PFSK-1 (cell line): Measurements from ENCODE around the gene ZNF414.

Experiments
- POLR2AphosphoS5 ChIP-seq: IDR thresholded peaks from 2 replicates; pipeline ENCODE4 v1.6.1; 2012; ENCODE audit warnings: low read depth, mild to moderate bottlenecking, control low read depth, low read length, moderate library complexity
- SIN3A ChIP-seq: IDR thresholded peaks from 2 replicates; pipeline ENCODE4 v1.6.1; 2012; ENCODE audit warnings: mild to moderate bottlenecking, low read length, moderate library complexity, borderline replicate concordance; ENCODE audit not compliant: insufficient read depth
- TAF1 ChIP-seq: IDR thresholded peaks from 2 replicates; pipeline ENCODE4 v1.6.1; 2012; ENCODE audit warnings: low read length, control low read depth, borderline replicate concordance; ENCODE audit not compliant: insufficient read depth
- TF ChIP-seq, protein P1 (sequence below), 2 experiments: IDR thresholded peaks; 2 replicates each; pipeline versions ENCODE4 v1.6.1 to v1.8.0; 2011 to 2012; ENCODE audit warnings: low read depth in 2 of 2, low read length in 2 of 2, control low read depth in 1 of 2, inconsistent platforms in 1 of 2, mild to moderate bottlenecking in 1 of 2, moderate library complexity in 1 of 2; ENCODE audit not compliant: insufficient read depth in 1 of 2

DNA sequence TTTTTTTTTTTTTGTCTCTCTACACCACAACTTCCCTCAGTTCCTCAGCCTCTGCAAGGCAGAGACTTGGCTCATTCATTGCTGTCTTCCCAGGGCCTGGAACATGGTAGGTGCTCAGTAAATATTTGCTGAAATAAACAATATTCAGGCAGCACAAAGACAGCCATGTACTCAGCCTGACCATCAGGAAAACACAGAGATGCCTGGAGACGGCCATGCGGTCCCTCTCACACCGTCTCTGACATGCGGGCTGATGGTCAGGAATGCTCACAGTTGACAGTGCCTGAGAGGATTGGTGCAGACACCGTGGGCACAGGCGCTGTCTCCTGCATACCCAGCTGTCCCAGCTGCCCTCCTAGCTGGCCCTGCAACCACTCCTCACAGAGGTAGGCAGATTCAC is 12.5 kb downstream of the ZNF414 start:
- TF ChIP-seq SIN3A (no peak), TAF1 (no peak), POLR2AphosphoS5 (no peak)
- TF ChIP-seq, protein P1, sequence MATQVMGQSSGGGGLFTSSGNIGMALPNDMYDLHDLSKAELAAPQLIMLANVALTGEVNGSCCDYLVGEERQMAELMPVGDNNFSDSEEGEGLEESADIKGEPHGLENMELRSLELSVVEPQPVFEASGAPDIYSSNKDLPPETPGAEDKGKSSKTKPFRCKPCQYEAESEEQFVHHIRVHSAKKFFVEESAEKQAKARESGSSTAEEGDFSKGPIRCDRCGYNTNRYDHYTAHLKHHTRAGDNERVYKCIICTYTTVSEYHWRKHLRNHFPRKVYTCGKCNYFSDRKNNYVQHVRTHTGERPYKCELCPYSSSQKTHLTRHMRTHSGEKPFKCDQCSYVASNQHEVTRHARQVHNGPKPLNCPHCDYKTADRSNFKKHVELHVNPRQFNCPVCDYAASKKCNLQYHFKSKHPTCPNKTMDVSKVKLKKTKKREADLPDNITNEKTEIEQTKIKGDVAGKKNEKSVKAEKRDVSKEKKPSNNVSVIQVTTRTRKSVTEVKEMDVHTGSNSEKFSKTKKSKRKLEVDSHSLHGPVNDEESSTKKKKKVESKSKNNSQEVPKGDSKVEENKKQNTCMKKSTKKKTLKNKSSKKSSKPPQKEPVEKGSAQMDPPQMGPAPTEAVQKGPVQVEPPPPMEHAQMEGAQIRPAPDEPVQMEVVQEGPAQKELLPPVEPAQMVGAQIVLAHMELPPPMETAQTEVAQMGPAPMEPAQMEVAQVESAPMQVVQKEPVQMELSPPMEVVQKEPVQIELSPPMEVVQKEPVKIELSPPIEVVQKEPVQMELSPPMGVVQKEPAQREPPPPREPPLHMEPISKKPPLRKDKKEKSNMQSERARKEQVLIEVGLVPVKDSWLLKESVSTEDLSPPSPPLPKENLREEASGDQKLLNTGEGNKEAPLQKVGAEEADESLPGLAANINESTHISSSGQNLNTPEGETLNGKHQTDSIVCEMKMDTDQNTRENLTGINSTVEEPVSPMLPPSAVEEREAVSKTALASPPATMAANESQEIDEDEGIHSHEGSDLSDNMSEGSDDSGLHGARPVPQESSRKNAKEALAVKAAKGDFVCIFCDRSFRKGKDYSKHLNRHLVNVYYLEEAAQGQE (IDR thresholded peaks at IDR 0.05; ENCODE audit: insufficient read depth in 1 of 2, low read depth in 2 of 2, low read length in 2 of 2): no peak
